ENCODE data around the gene CENPA.
"Not testable (repeated sequence)": the region's sequence is repeated elsewhere in the genome, so short reads cannot be mapped to it uniquely, and the experiment has no call there.

Gene CENPA

GRCh38 chr2:26785431-26786206 lies at the start of gene CENPA:
Gene CENPA (plus strand): TSS chr2:26786056. CDS start chr2:26786197, 141 bp downstream.
- peak; percentile 100 for DNase-seq

GRCh38 chr2:26737221-26737620 lies 48.6 kb upstream of the CENPA start:
- no peak for DNase-seq

GRCh38 chr2:26738481-26738880 lies 47.4 kb upstream of the CENPA start:
- DNase-seq, result no peak

- no peak for DNase-seq
Measured at GRCh38 chr2:26739514-26739913, 46.3 kb upstream of the CENPA start.

- no peak for DNase-seq
Measured at GRCh38 chr2:26740346-26740745, 45.5 kb upstream of the CENPA start.

GRCh38 chr2:26740890-26741302 lies 45.0 kb upstream of the CENPA start:
- DNase-seq, result peak; percentile 20

- no peak for DNase-seq
Measured at GRCh38 chr2:26742048-26742770, 43.6 kb upstream of the CENPA start.

GRCh38 chr2:26743852-26744251 lies 42.0 kb upstream of the CENPA start:
- no peak for DNase-seq

- no peak for DNase-seq
Measured at GRCh38 chr2:26744953-26745352, 40.9 kb upstream of the CENPA start.

GRCh38 chr2:26745609-26746327 lies 40.1 kb upstream of the CENPA start:
- DNase-seq, result peak; percentile 77

GRCh38 chr2:26746934-26747333 lies 38.9 kb upstream of the CENPA start:
- DNase-seq, result no peak

- peak; percentile 51 for DNase-seq
Measured at GRCh38 chr2:26749787-26750420, 36.0 kb upstream of the CENPA start.

- DNase-seq, result not testable (repeated sequence)
Measured at GRCh38 chr2:26750467-26750866, 35.4 kb upstream of the CENPA start.

GRCh38 chr2:26752656-26753055 lies 33.2 kb upstream of the CENPA start:
- DNase-seq, result peak; percentile 53

- DNase-seq, result no peak
Measured at GRCh38 chr2:26754539-26754938, 31.3 kb upstream of the CENPA start.

- no peak for DNase-seq
Measured at GRCh38 chr2:26754972-26755670, 30.7 kb upstream of the CENPA start.

- no peak for DNase-seq
Measured at GRCh38 chr2:26756337-26756736, 29.5 kb upstream of the CENPA start.

GRCh38 chr2:26757873-26758789 lies 27.7 kb upstream of the CENPA start:
- peak; percentile 100 for DNase-seq

- peak; percentile 35 for DNase-seq
Measured at GRCh38 chr2:26758790-26759321, 27.0 kb upstream of the CENPA start.

- DNase-seq, result no peak
Measured at GRCh38 chr2:26759845-26760244, 26.0 kb upstream of the CENPA start.

- not testable (repeated sequence) for DNase-seq
Measured at GRCh38 chr2:26760991-26761390, 24.9 kb upstream of the CENPA start.
